Measurements from ENCODE around the gene AUTS2. TPM values are rescaled to one million over a fixed set of nuclear protein-coding genes. Genes with fewer than 3 reads are reported as not detected.

Gene AUTS2
- total and polyA plus RNA-seq, 9 of the 15 experiments (the other 6 are each of a cell fraction or from before 2014, with no cell fraction given): 0.58 TPM; not detected in 8

GRCh38 chr7:70707823-70708243, 1109.6 kb downstream of the AUTS2 start:
- peaks cover 6 to 28% of the 10 kb centered on the region in 2 experiments; a peak in 4 of 5 replicates for H3K27me3 ChIP-seq (ENCODE audit: control insufficient read depth in 2 of 2, insufficient read depth in 2 of 2, low read length in 2 of 2)
- ChIA-PET CTCF (ENCODE audit: low intra/inter-chr PET ratio) (no interaction called here), POLR2A (no interaction called here)
- DNase-seq (ENCODE audit: extremely low read depth in 1 of 4, low spot score in 3 of 4): no peak
- H3K9ac ChIP-seq (ENCODE audit: insufficient read depth in 1 of 2, low read depth in 2 of 2, low read length in 2 of 2): no peak overlapping the region
- no peak for FAIRE-seq
- no peaks in the 10 kb centered on the region for H3K9me3 ChIP-seq (replicated peaks; ENCODE audit: control insufficient read depth, insufficient read depth, low read depth, low read length)
- in situ Hi-C loops (cut with MboI) (no loop called here), intact Hi-C loops (cut with micrococcal nuclease) (no loop called here)
- H3K9me1 ChIP-seq (ENCODE audit: control insufficient read depth, insufficient read depth, low read length): no peaks in the 10 kb centered on the region
- H3K27ac ChIP-seq (ENCODE audit: extremely low read depth, low read depth, low read length): no peak overlapping the region
- H3K36me3 ChIP-seq (ENCODE audit: control insufficient read depth, insufficient read depth, low read length): no peaks in the 10 kb centered on the region
- 1% methylated on average over 6 of the region's 6 CpGs for WGBS (ENCODE audit: insufficient coverage, low coverage, missing lambda C conversion rate)
- H4K20me1 ChIP-seq (replicated peaks; ENCODE audit: control insufficient read depth, insufficient read depth, low read length): no peaks in the 10 kb centered on the region; the same call in 1 of the 2 replicates
- no TSS peak for BruUV-seq (replicated peaks)
- ATAC-seq: no peak
- no peaks in the 10 kb centered on the region for H3K4me1 ChIP-seq (replicated peaks in 1 of 2; ENCODE audit: control insufficient read depth in 2 of 2, insufficient read depth in 2 of 2, low read length in 2 of 2)
- no peak overlapping the region for H2AFZ ChIP-seq (ENCODE audit: low read depth, low read length)
- no peaks in the 10 kb centered on the region for H3K79me2 ChIP-seq (ENCODE audit: control insufficient read depth, insufficient read depth, low read length)
- no peak for TF ChIP-seq CBX2 (IDR thresholded peaks at IDR 0.05; ENCODE audit: insufficient read depth, low read length, poor library complexity, severe bottlenecking)
- TF ChIP-seq, protein P1, sequence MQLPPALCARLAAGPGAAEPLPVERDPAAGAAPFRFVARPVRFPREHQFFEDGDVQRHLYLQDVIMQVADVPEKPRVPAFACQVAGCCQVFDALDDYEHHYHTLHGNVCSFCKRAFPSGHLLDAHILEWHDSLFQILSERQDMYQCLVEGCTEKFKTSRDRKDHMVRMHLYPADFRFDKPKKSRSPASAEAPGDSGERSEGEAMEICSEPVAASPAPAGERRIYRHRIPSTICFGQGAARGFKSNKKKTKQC (CRISPR knock-in tag; IDR thresholded peaks at IDR 0.05): no peak
- peak; percentile 84 for TF ChIP-seq RFX5 (IDR thresholded peaks at IDR 0.05; ENCODE audit: low read depth, low read length)
- no peak for TF ChIP-seq RBM17 (IDR thresholded peaks at IDR 0.05; ENCODE audit: borderline replicate concordance, low read depth, low read length)
- TF ChIP-seq IRF2 (CRISPR knock-in tag; IDR thresholded peaks at IDR 0.05): no peak
- TF ChIP-seq NCOA2 (IDR thresholded peaks at IDR 0.05; ENCODE audit: partially characterized antibody in 2 of 2): no peak
- H3K4me2 ChIP-seq (ENCODE audit: insufficient read depth, low read length): no peak overlapping the region
- H3K4me3 ChIP-seq: no peak overlapping the region
